Measurements from ENCODE around the gene MTX2.

The MTX2 gene

GRCh38 chr2:176383836-176384442, 114.7 kb downstream of the MTX2 start:
- FAIRE-seq (no peak), DNase-seq (ENCODE audit: insufficient read length) (no peak)
- TF ChIP-seq POLR2A (IDR thresholded peaks at IDR 0.05; ENCODE audit: low read depth, low read length) = no peak
- TF ChIP-seq TAF1 (IDR thresholded peaks at IDR 0.05; ENCODE audit: borderline replicate concordance, low read depth, low read length) = no peak

- no peak for DNase-seq (ENCODE audit: insufficient read length)
- no peak for TF ChIP-seq POLR2AphosphoS5 (IDR thresholded peaks at IDR 0.05; ENCODE audit: low read depth, low read length)
- no peak for TF ChIP-seq POLR2A (IDR thresholded peaks at IDR 0.05; ENCODE audit: low read depth, low read length)
- no peak for TF ChIP-seq TAF1 (IDR thresholded peaks at IDR 0.05; ENCODE audit: borderline replicate concordance, low read depth, low read length)
- FAIRE-seq = no peak
These were observed 116.0 kb downstream of the MTX2 start for GRCh38 chr2:176385219-176385759.

- no peak for FAIRE-seq
- no peak for TF ChIP-seq POLR2A (IDR thresholded peaks at IDR 0.05; ENCODE audit: low read depth, low read length)
- no peak for TF ChIP-seq POLR2AphosphoS5 (IDR thresholded peaks at IDR 0.05; ENCODE audit: low read depth, low read length)
- TF ChIP-seq TAF1 (IDR thresholded peaks at IDR 0.05; ENCODE audit: borderline replicate concordance, low read depth, low read length) = no peak
- DNase-seq (ENCODE audit: insufficient read length) = no peak
These were observed 116.6 kb downstream of the MTX2 start for GRCh38 chr2:176385838-176386237.
